Kidney glomerular epithelial cell (primary cell): Measurements from ENCODE around the gene NOS1.
"Not testable (repeated sequence)": the region's sequence is repeated elsewhere in the genome, so short reads cannot be mapped to it uniquely, and the experiment has no call there.

Experiments used
- DNase-seq: peaks from one replicate; lab custom pipeline; 2025; lab: John Stamatoyannopoulos, UW

The NOS1 gene

GRCh38 chr12:117361347-117361751 lies at the start of gene NOS1:
NOS1 (minus strand) TSS chr12:117361626; CDS start chr12:117331069, 30,557 bp downstream.
- DNase-seq, result no peak

- no peak for DNase-seq
These were observed 47.9 kb upstream of the NOS1 start for GRCh38 chr12:117409286-117409685.

GRCh38 chr12:117408161-117408791 lies 46.9 kb upstream of the NOS1 start:
- peak; percentile 3 for DNase-seq

GRCh38 chr12:117404940-117405339 lies 43.5 kb upstream of the NOS1 start:
- DNase-seq, result no peak

- DNase-seq, result no peak
These were observed 42.9 kb upstream of the NOS1 start for GRCh38 chr12:117404203-117404853.

GRCh38 chr12:117403586-117404139 lies 42.2 kb upstream of the NOS1 start:
- DNase-seq, result no peak

GRCh38 chr12:117402363-117402762 lies 40.9 kb upstream of the NOS1 start:
- no peak for DNase-seq

GRCh38 chr12:117400912-117401311 lies 39.5 kb upstream of the NOS1 start:
- DNase-seq, result no peak

- not testable (repeated sequence) for DNase-seq
These were observed 37.1 kb upstream of the NOS1 start for GRCh38 chr12:117398482-117398881.

GRCh38 chr12:117395766-117396165 lies 34.3 kb upstream of the NOS1 start:
- DNase-seq, result no peak

- no peak for DNase-seq
These were observed 33.1 kb upstream of the NOS1 start for GRCh38 chr12:117394491-117394890.

GRCh38 chr12:117393656-117394055 lies 32.2 kb upstream of the NOS1 start:
- no peak for DNase-seq

- no peak for DNase-seq
These were observed 29.4 kb upstream of the NOS1 start for GRCh38 chr12:117390866-117391265.

- no peak for DNase-seq
These were observed 27.6 kb upstream of the NOS1 start for GRCh38 chr12:117388951-117389446.

GRCh38 chr12:117387832-117388231 lies 26.4 kb upstream of the NOS1 start:
- DNase-seq, result no peak

GRCh38 chr12:117384735-117385134 lies 23.3 kb upstream of the NOS1 start:
- no peak for DNase-seq

- DNase-seq, result no peak
These were observed 18.7 kb upstream of the NOS1 start for GRCh38 chr12:117380083-117380482.

- no peak for DNase-seq
These were observed 16.3 kb upstream of the NOS1 start for GRCh38 chr12:117377758-117378157.

- DNase-seq, result no peak
These were observed 9.2 kb upstream of the NOS1 start for GRCh38 chr12:117370588-117370987.

- not testable (repeated sequence) for DNase-seq
These were observed 8.6 kb upstream of the NOS1 start for GRCh38 chr12:117370000-117370399.

- DNase-seq, result peak; percentile 41
These were observed 5.7 kb upstream of the NOS1 start for GRCh38 chr12:117367006-117367638.

- no peak for DNase-seq
These were observed 3.7 kb upstream of the NOS1 start for GRCh38 chr12:117365049-117365616.
